Measurements from ENCODE around the gene ASB6. TPM values are rescaled to one million over a fixed set of nuclear protein-coding genes. Genes with fewer than 3 reads are reported as not detected.

The ASB6 gene
- total RNA-seq (2022; extraction: Qiagen RNA extraction) = 20.0 to 26.4 TPM (median 25.9 TPM) in 5 replicates

DNA sequence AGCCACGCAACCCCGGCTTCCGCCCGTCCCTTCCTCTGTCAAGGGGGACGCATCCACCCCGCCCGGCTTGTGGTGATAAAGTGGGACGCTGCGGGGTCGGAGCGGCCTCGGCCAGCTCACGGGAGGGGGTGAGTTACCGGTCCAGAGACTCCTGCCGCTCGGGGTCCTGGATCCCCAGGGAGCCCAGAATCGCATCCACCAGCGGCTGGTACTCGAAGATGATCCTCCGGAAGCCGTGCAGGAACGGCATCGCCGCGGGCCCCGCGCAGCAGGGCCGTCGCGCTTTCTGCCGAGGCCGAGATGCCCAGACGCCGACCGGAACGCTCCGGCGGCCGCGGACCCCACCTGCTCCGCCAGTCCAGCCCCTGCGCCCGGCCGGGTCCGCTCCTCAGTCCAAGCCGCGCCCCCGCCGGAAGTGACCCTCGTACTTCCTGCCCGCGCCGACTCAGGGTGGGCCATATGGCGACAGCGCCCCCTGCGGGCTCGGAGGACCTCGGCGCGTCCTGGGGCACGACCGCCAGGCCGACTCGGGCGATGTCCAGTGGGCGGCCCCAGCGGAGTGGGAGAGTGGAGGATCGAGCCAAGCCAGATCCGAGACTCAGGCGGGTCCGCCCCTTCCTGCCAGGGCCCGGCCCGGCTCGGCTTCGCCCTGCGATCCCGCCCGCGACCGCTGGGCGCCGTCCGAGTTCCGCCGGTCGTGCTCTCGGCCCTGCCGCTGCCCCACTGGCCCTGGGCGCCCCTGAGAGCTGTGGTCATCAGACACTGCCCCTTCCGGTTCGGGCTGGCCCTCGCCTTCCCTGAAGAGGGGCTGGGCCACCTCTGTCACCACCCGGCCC is at the start of gene ASB6:
Gene ASB6 (minus strand): TSS at position 402 of the 836 bp plus-strand sequence. CDS start 152 bp downstream, at position 250.

GRCh38 chr9:129665389-129665775 is 23.4 kb upstream of the ASB6 start, which contains the start of gene PRRX2:
Gene PRRX2 (plus strand): TSS chr9:129665647. CDS start chr9:129665868, 221 bp downstream.

GRCh38 chr9:129626079-129626624 is 15.8 kb downstream of the ASB6 start, which contains the start of gene NTMT1:
Gene NTMT1 (plus strand): TSS chr9:129626163. CDS start chr9:129632704, 6,541 bp downstream.

DNA sequence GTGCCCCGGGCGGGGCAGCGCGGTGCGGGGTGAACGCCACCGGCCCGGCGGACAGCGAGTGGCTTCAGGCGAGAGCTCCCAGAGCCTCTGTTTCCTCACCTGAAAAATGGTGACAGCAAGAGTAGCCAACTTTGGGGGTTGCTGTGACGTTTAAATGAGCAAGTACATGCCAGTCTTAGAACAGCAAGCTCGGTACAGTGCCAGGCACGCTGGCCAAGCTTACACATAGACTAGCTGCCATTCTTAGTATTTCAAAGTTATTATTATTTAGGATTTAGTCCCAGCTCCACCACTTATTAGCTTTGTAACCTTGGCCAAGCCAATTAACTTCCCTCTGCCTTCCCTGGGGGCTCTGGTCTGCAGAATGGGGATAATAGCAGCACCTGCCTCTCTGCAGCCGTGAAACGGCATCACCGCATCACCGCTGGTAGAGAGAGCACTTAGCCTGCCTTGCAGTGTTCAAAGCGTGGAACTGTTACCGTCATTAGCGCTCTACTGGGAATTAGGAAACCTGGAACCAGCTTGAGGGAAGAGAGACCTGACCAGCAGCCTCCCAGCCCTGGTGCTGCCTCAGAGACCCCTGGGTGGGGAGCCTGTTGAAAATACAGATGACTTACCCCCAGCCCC is 21.2 kb downstream of the ASB6 start, which contains the start of gene C9orf50:
Gene C9orf50 (minus strand): TSS at position 433 of the 627 bp plus-strand sequence. CDS start 527 bp downstream, outside the sequence.

Other genes with a start within 250 kb of the ASB6 start
- gene C9orf50, start 21.1 kb downstream of the ASB6 start, total RNA-seq (2022; extraction: Qiagen RNA extraction) = 0.36 TPM in 1 of 5 replicates, not detected in the others
- 81.2 to 104 TPM (median 87.7 TPM) in 5 replicates for gene NTMT1, start 16.0 kb downstream of the ASB6 start, total RNA-seq (2022; extraction: Qiagen RNA extraction)
- 5.4 to 9.8 TPM (median 9.4 TPM) in 5 replicates for gene PRRX2, start 23.5 kb upstream of the ASB6 start, total RNA-seq (2022; extraction: Qiagen RNA extraction)
- gene PTGES, start 110.9 kb upstream of the ASB6 start, total RNA-seq (2022; extraction: Qiagen RNA extraction) = 146 to 175 TPM (median 148 TPM) in 5 replicates
- gene TOR1B, start 161.0 kb upstream of the ASB6 start, total RNA-seq (2022; extraction: Qiagen RNA extraction) = 21.4 to 26.4 TPM (median 24.9 TPM) in 5 replicates
- gene TOR1A, start 182.0 kb upstream of the ASB6 start, total RNA-seq (2022; extraction: Qiagen RNA extraction) = 58.4 to 66.1 TPM (median 61.8 TPM) in 5 replicates
- gene C9orf78, start 193.1 kb upstream of the ASB6 start, total RNA-seq (2022; extraction: Qiagen RNA extraction) = 48.3 to 52.6 TPM (median 51.2 TPM) in 5 replicates
- gene USP20, start 193.3 kb upstream of the ASB6 start, total RNA-seq (2022; extraction: Qiagen RNA extraction) = 4.1 to 6.0 TPM (median 5.1 TPM) in 5 replicates

All from A549 treated with Mapracorat at 1 μM for 4 hours (cell line).